Measurements from ENCODE around the gene DCTN2. TPM values are rescaled to one million over a fixed set of nuclear protein-coding genes. Genes with fewer than 3 reads are reported as not detected.

The DCTN2 gene
- total RNA-seq (2022; extraction: Qiagen RNA extraction; ENCODE audit: low read depth) = 105 to 158 TPM (median 121 TPM) in 5 replicates

DNA sequence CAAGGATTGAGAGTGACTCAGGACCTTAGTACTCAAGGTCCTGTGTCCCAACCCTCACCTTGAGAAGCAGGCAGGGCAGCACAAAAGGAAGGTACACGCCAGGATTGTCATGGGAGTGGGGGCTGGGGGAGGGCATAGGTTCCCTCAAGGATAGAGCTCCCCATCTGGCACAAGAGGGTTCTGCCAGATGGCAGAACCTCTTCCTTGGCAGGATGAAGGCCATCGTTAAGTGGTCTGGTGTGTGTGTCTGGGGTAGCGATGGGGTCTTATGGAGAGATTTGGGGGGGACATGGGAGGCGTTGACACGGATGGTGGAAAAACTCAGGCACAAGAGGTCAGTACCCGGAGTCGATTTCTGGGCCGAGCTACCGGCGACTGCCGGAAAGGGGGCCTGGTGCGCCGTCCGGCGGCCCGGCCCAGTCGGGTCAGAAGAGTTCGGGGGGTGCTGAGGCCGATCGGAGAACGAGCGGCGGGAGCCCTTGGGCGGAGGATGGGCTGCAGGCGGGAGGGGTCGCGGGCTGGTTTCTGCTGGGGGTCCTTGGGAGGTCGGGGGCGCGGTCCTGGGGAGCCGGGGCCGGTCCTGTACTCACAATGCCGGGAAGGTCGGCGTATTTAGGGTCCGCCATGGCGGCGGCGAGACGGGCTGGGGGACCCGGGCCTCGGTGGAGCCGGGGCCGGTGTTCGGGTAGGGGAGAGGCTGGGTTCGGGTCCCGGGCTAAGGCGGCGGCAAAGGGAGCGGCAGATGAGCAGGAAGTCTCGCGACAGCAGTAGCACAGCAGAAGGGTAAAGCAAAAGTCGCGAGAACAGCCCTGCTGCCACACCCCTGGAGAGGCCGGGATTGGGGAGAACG lies at the start of gene DCTN2:
DCTN2 (minus strand) TSS at position 755 of the 850 bp plus-strand sequence; CDS start at position 626, 129 bp downstream.

DNA sequence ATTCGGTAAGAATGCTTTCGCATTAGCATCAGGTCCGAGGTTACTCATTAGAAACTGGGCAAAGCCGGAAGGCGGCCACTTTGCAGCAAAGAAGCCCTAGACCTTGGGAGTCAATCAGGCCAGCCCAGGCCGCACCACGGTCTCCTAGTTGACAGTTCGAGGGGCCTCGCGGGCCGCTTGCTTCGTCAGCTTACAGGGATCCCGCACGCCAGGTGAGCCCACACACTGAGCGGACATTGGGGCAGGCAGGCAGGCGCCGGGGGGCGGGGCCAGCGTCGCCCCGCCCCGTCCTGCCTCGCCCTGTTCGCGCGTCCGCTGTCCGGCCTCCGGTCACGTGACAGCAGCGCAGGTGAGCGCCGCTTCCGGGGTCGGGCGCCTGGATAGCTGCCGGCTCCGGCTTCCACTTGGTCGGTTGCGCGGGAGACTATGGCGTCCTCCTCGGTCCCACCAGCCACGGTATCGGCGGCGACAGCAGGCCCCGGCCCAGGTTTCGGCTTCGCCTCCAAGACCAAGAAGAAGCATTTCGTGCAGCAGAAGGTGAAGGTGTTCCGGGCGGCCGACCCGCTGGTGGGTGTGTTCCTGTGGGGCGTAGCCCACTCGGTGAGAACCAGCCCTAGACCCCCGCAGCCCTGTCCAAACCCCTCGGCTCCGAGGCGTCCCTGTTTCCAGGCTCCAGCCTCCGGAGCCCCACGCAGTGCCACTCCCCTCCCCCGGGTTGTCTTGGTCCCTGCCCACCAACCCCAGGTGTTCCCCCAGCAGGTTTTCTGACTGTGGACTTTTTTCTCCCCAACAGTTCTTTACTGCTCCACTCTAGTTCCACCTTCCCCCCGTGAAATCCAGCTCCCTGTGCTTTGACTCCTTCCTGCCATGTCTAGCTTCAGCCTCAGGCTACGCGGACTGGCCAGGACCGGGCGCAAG lies 44.1 kb upstream of the DCTN2 start, which contains the start of gene PIP4K2C:
PIP4K2C (plus strand) TSS at position 329 of the 918 bp plus-strand sequence; CDS start at position 427, 98 bp downstream.

DNA sequence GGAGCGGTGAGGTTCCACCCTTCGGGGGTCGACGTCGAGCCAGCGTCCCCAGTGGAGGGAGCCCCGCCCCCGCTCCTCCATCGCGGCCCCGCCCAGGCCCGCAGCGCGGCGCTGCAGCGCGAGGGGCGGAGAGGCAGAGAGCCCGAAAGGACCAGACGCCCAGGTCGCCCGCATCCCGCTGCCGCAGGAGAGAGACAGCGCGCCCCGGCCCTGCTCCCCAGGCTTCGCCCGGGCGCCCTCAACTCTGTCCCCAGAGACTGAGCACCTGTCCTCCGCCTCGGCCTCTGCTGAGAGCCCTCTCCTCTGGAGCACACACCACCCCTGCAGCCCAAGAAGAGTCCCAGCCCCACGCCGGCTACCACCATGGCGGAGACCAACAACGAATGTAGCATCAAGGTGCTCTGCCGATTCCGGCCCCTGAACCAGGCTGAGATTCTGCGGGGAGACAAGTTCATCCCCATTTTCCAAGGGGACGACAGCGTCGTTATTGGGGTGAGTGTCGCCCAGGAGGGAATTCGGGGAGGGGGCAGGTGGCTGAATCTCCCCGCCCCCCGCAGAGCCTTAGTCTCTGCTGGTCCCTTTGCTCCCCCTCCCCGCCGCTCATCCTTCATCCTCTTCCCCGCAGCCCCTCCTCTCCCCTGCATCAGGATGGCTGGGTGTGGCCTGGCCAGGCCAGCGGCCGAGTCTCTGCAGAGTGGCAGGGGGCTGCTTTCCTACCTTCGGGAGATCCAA lies 3.1 kb upstream of the DCTN2 start, which contains the start of gene KIF5A:
KIF5A (plus strand) TSS at position 136 of the 732 bp plus-strand sequence; CDS start at position 364, 228 bp downstream.

DNA sequence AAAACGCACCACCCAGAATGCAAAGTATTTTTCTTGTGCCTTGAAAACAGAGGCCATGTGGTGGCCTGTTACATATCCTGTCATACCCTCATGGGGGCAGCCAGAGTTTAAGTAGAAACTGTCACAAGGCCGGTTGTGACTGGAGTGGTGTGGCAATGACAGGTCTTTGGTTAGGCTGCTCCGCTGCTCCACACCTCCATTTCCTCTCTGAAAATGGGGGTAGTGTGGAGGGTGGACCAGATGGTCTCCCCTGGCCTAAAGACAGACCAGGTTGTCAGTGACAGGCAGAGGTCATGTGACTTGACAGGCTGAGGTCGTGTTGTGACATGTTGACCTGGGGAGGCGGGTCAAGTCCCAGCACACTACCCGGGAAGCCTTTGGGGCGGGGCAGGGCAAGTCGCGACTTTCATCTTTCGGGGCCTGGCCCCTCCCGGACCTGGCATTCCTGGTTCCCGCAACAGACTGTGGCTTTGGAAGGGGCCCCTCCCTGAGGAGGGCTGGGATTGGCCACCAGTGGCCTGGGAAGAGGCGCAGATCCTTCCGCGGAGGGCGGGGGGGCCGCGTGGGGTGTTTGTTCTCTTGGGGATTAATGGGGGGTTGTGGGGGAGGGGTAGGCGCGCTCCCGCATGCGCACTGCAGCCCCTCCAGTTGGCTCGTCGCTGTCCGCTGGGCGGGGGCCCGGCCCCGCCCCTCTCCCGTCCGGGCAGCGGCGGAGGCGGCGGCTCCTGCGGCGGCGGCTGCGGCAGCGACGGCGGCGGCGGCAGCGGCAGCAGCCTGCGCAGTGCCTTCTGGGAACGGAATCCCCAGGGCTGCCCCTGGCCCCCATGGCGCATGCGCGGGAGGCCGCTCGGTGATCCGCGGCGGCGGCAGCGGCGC lies 24.7 kb downstream of the DCTN2 start, which contains the start of gene MBD6:
MBD6 (plus strand) TSS at position 814 of the 876 bp plus-strand sequence. CDS start 1,480 bp downstream, outside the sequence.

DNA sequence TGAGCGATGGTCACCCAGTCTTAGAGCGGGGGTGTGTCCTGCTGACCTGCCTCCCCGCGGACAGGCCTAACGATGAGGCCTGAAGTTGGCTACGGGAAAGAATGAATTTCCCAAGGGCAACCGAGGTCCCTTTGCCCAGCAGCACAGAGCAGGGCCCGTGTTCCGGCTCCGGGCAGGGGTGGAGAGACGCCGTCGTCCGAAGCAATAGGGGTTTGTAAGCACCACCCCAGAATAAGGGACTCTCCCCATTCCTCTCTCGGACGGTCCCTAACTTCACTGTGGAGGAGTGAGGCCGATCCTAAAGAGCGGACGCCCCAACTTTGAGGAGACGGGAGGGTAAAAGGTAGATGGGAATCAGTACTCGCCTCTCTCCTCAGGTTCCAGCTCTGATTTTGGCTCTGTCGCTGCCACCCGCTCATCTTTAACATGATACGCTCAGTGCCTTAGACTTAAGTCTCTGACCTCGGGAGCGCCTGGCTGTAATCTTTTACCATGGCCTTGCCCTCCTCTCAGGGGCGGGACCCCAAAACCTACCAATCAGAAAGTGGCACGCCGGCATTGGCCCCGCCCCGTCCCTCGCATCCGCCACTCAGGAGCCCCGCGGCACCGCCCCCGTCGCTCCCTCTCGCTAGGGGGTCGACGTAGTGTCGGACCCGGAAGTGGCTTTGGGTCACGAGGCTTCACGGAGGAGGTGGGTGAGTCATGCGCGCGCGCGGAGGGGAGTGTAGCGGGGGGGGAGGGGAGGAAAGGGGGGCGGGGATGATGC lies 26.8 kb downstream of the DCTN2 start, which contains the start of gene DDIT3:
DDIT3 (minus strand) TSS at position 462 of the 766 bp plus-strand sequence. CDS start 3,108 bp downstream, outside the sequence.

DNA sequence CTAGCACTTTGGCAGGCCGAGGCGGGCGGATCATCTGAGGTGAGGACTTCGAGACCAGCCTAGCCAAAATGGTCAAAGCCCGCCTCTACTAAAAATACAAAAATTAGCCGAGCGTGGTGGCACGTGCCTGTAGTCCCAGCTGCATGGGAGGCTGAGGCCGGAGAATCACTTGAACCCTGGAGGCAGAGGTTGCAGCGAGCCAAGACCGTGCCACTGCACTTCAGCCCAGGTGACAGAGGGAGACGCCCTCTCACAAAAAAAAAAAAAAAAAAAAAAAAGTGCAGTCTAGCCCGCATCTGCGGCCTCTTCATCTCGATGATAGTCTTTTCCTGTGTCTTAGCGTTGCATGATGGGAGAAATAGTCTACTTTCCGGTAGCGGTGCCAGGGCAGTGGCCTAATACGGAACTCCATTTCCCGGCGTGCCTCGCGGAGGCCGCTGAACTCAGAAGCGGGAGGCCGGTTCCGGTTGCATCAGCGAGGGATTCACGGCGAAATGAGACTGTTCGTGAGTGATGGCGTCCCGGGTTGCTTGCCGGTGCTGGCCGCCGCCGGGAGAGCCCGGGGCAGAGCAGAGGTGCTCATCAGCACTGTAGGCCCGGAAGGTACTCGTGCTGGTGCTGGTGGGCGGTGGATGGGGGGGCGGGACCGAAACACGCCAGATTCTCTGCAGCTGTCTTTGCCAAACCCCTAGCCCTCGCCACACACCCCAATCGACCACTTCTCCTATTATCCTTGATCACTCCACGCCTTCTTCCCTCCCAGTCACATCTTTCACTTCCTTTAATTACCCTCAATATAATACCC lies 59.2 kb downstream of the DCTN2 start, which contains the start of gene MARS1:
MARS1 (plus strand) TSS at position 472 of the 805 bp plus-strand sequence; CDS start at position 495, 23 bp downstream.

Other genes with a start within 250 kb of the DCTN2 start
- gene R3HDM2, start 116.1 kb downstream of the DCTN2 start, total RNA-seq (2022; extraction: Qiagen RNA extraction; ENCODE audit: low read depth) = 7.3 to 10.5 TPM (median 9.5 TPM) in 5 replicates
- not detected in 5 replicates for gene INHBC, start 112.4 kb downstream of the DCTN2 start, total RNA-seq (2022; extraction: Qiagen RNA extraction; ENCODE audit: low read depth)
- gene INHBE, start 91.9 kb downstream of the DCTN2 start, total RNA-seq (2022; extraction: Qiagen RNA extraction; ENCODE audit: low read depth) = 0.11 to 0.17 TPM (median 0.13 TPM) in 4 of 5 replicates, not detected in the other
- 4.9 to 8.1 TPM (median 6.6 TPM) in 5 replicates for gene GLI1, start 87.4 kb downstream of the DCTN2 start, total RNA-seq (2022; extraction: Qiagen RNA extraction; ENCODE audit: low read depth)
- 0.24 to 0.94 TPM (median 0.82 TPM) in 5 replicates for gene ARHGAP9, start 67.3 kb downstream of the DCTN2 start, total RNA-seq (2022; extraction: Qiagen RNA extraction; ENCODE audit: low read depth)
- 122 to 274 TPM (median 144 TPM) in 5 replicates for gene MARS1, start 59.1 kb downstream of the DCTN2 start, total RNA-seq (2022; extraction: Qiagen RNA extraction; ENCODE audit: low read depth)
- 24.1 to 32.1 TPM (median 29.9 TPM) in 5 replicates for gene DDIT3, start 26.7 kb downstream of the DCTN2 start, total RNA-seq (2022; extraction: Qiagen RNA extraction; ENCODE audit: low read depth)
- 17.2 to 28.7 TPM (median 25.5 TPM) in 5 replicates for gene MBD6, start 24.4 kb downstream of the DCTN2 start, total RNA-seq (2022; extraction: Qiagen RNA extraction; ENCODE audit: low read depth)
- 0.19 to 0.48 TPM (median 0.29 TPM) in 5 replicates for gene KIF5A, start 2.9 kb upstream of the DCTN2 start, total RNA-seq (2022; extraction: Qiagen RNA extraction; ENCODE audit: low read depth)
- 40.5 to 45.1 TPM (median 43.9 TPM) in 5 replicates for gene PIP4K2C, start 44.0 kb upstream of the DCTN2 start, total RNA-seq (2022; extraction: Qiagen RNA extraction; ENCODE audit: low read depth)
- gene DTX3, start 57.6 kb upstream of the DCTN2 start, total RNA-seq (2022; extraction: Qiagen RNA extraction; ENCODE audit: low read depth) = 16.4 to 18.8 TPM (median 18.7 TPM) in 5 replicates
- gene ARHGEF25, start 64.2 kb upstream of the DCTN2 start, total RNA-seq (2022; extraction: Qiagen RNA extraction; ENCODE audit: low read depth) = 4.2 to 6.2 TPM (median 5.7 TPM) in 5 replicates
- 34.5 to 48.1 TPM (median 42.6 TPM) in 5 replicates for gene B4GALNT1, start 86.0 kb upstream of the DCTN2 start, total RNA-seq (2022; extraction: Qiagen RNA extraction; ENCODE audit: low read depth)
- 110 to 118 TPM (median 113 TPM) in 5 replicates for gene OS9, start 146.9 kb upstream of the DCTN2 start, total RNA-seq (2022; extraction: Qiagen RNA extraction; ENCODE audit: low read depth)
- 0.03 to 0.16 TPM (median 0.14 TPM) in 4 of 5 replicates, not detected in the other for gene AGAP2, start 191.6 kb upstream of the DCTN2 start, total RNA-seq (2022; extraction: Qiagen RNA extraction; ENCODE audit: low read depth)
- gene TSPAN31, start 197.8 kb upstream of the DCTN2 start, total RNA-seq (2022; extraction: Qiagen RNA extraction; ENCODE audit: low read depth) = 15.5 to 19.6 TPM (median 17.2 TPM) in 5 replicates
- 237 to 291 TPM (median 246 TPM) in 5 replicates for gene CDK4, start 205.1 kb upstream of the DCTN2 start, total RNA-seq (2022; extraction: Qiagen RNA extraction; ENCODE audit: low read depth)
- 5.5 to 7.7 TPM (median 6.9 TPM) in 5 replicates for gene MARCHF9, start 207.9 kb upstream of the DCTN2 start, total RNA-seq (2022; extraction: Qiagen RNA extraction; ENCODE audit: low read depth)
- 1.7 to 2.4 TPM (median 2.2 TPM) in 5 replicates for gene CYP27B1, start 219.9 kb upstream of the DCTN2 start, total RNA-seq (2022; extraction: Qiagen RNA extraction; ENCODE audit: low read depth)
- gene METTL1, start 224.9 kb upstream of the DCTN2 start, total RNA-seq (2022; extraction: Qiagen RNA extraction; ENCODE audit: low read depth) = 47.0 to 58.3 TPM (median 51.6 TPM) in 5 replicates
- 4.8 to 6.8 TPM (median 5.0 TPM) in 5 replicates for gene EEF1AKMT3, start 225.4 kb upstream of the DCTN2 start, total RNA-seq (2022; extraction: Qiagen RNA extraction; ENCODE audit: low read depth)
- gene TSFM, start 235.6 kb upstream of the DCTN2 start, total RNA-seq (2022; extraction: Qiagen RNA extraction; ENCODE audit: low read depth) = 64.0 to 86.3 TPM (median 72.3 TPM) in 5 replicates